DND-41 (cell line): ENCODE results near the gene SLC2A9.

ENCODE experiments used
- ATAC-seq: fragments of 200-7000 bp; cut with Tn5 transposase; 3 replicates; pipeline ENCODE4 v1.9.1; 2021; ENCODE audit warnings: low read depth; ENCODE audit not compliant: insufficient read depth
- DNase-seq: peaks from one replicate; pipeline ENCODE4 v3.0.0-alpha.2; 2020
- H2AFZ ChIP-seq: 2 replicates; pipeline ENCODE4 v1.6.0; 2012; ENCODE audit warnings: low read depth, low read length
- H3K27ac ChIP-seq: 2 replicates; pipeline ENCODE4 v1.5.1; 2012; ENCODE audit warnings: low read length, inconsistent platforms
- H3K27me3 ChIP-seq: fragments of 200-600 bp; sonication (generic); 2 replicates; pipeline ENCODE4 v1.6.0; 2012; ENCODE audit warnings: low read length, mild to moderate bottlenecking, inconsistent platforms; ENCODE audit not compliant: insufficient read depth, poor library complexity
- H3K36me3 ChIP-seq: 2 replicates; pipeline ENCODE4 v1.5.1; 2012; ENCODE audit warnings: low read length, inconsistent platforms; ENCODE audit not compliant: insufficient read depth
- H3K4me1 ChIP-seq: 2 replicates; pipeline ENCODE4 v1.5.1; 2012; ENCODE audit warnings: mild to moderate bottlenecking, low read length; ENCODE audit not compliant: insufficient read depth
- H3K4me2 ChIP-seq: 2 replicates; pipeline ENCODE4 v1.6.0; 2012; ENCODE audit warnings: mild to moderate bottlenecking, moderate library complexity, low read length, inconsistent platforms; ENCODE audit not compliant: insufficient read depth
- H3K4me3 ChIP-seq, 2 experiments: fragments of 200-600 bp in 1 of 2; shearing (Covaris generic) in 1 of 2; 2 replicates each; pipeline ENCODE4 v1.5.1; 2012 to 2016; ENCODE audit warnings: inconsistent platforms in 2 of 2, low read length in 2 of 2, mild to moderate bottlenecking in 2 of 2, low read depth in 1 of 2, moderate library complexity in 1 of 2
- H3K79me2 ChIP-seq: 2 replicates; pipeline ENCODE4 v1.6.0; 2012; ENCODE audit warnings: low read length, inconsistent platforms; ENCODE audit not compliant: insufficient read depth
- H3K9ac ChIP-seq: 2 replicates; pipeline ENCODE4 v1.6.0; 2012; ENCODE audit warnings: low read depth, mild to moderate bottlenecking, inconsistent platforms, low read length, moderate library complexity
- H3K9me3 ChIP-seq: 2 replicates; pipeline ENCODE4 v1.5.1; 2012; ENCODE audit warnings: low read length, moderate library complexity, mild to moderate bottlenecking, inconsistent platforms; ENCODE audit not compliant: insufficient read depth, severe bottlenecking
- H4K20me1 ChIP-seq: 2 replicates; pipeline ENCODE4 v1.6.0; 2012; ENCODE audit warnings: low read length; ENCODE audit not compliant: insufficient read depth
- EZH2 ChIP-seq: IDR thresholded peaks from 3 replicates; pipeline ENCODE4 v1.6.1; 2012; ENCODE audit warnings: borderline replicate concordance, low read depth, mild to moderate bottlenecking, moderate library complexity, low read length, inconsistent platforms; ENCODE audit not compliant: severe bottlenecking
- TF ChIP-seq, protein P1 (sequence below): IDR thresholded peaks from 2 replicates; pipeline ENCODE4 v1.5.1; 2012; ENCODE audit warnings: borderline replicate concordance, low read length, moderate library complexity, mild to moderate bottlenecking; ENCODE audit not compliant: poor library complexity, severe bottlenecking; ENCODE audit errors: extremely low read depth

Gene SLC2A9

DNA sequence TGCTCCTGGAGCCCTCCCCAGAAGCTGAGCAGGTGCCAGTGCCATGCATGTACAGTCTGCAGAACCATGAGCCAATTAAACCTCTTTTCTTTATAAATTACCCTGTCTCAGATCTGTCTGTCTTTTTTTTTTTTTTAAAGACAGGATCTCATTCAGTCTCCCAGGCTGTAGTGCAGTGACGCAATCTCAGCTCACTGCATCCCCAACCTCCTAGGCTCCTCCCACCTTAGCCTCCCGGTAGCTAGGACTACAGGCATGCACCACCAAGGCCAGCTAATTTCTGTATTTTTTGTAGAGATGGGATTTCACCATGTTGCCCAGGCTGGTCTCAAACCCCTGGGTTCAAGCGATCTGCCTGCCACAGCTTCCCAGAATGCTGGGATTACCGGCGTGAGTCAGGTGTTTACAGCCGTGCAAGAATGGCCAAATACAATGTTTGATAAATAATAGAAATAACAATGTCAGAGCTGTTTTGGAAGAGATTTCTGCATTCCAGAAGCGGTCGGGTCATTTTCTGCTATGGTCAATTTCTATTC lies 68.8 kb downstream of the SLC2A9 start:
- Histone ChIP-seq H3K9me3 (no peaks in the 10 kb centered on the region), H3K4me1 (no peaks in the 10 kb centered on the region), H3K4me2 (no peak overlapping the region), H3K27me3 (no peaks in the 10 kb centered on the region), H3K9ac (no peak overlapping the region), H3K36me3 (no peaks in the 10 kb centered on the region), H3K79me2 (no peaks in the 10 kb centered on the region), H3K4me3 (no peak overlapping the region), H4K20me1 (no peaks in the 10 kb centered on the region), H2AFZ (no peak overlapping the region), H3K27ac (no peak overlapping the region)
- DNase-seq = no peak
- TF ChIP-seq EZH2 = no peak
- TF ChIP-seq, protein P1, sequence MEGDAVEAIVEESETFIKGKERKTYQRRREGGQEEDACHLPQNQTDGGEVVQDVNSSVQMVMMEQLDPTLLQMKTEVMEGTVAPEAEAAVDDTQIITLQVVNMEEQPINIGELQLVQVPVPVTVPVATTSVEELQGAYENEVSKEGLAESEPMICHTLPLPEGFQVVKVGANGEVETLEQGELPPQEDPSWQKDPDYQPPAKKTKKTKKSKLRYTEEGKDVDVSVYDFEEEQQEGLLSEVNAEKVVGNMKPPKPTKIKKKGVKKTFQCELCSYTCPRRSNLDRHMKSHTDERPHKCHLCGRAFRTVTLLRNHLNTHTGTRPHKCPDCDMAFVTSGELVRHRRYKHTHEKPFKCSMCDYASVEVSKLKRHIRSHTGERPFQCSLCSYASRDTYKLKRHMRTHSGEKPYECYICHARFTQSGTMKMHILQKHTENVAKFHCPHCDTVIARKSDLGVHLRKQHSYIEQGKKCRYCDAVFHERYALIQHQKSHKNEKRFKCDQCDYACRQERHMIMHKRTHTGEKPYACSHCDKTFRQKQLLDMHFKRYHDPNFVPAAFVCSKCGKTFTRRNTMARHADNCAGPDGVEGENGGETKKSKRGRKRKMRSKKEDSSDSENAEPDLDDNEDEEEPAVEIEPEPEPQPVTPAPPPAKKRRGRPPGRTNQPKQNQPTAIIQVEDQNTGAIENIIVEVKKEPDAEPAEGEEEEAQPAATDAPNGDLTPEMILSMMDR = no peak
- ATAC-seq = no peak

DNA sequence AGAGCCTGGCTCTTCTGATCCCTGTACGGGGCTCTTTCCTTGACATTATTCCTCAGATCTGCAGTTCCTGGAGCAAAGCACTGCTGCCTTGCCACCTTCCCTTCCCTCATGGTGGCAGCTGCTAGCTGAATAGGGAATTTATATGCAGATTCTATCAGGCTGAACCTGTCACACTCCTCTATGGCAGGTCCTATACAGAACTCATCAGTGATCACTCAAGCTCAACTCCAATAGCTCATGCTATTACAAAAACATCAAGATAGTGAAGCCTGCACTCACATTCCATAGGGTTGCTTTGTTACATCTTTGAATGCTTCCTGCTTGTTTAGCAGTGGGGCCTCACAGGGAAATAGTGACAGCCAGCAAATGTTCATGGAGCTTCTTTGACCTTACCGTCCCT lies 71.7 kb downstream of the SLC2A9 start:
- no peak for DNase-seq
- H3K4me2 ChIP-seq = no peak overlapping the region
- no peak for ATAC-seq
- no peaks in the 10 kb centered on the region for H3K79me2 ChIP-seq
- H3K4me1 ChIP-seq = no peaks in the 10 kb centered on the region
- H3K4me3 ChIP-seq = no peak overlapping the region
- no peaks in the 10 kb centered on the region for H3K36me3 ChIP-seq
- no peaks in the 10 kb centered on the region for H4K20me1 ChIP-seq
- no peaks in the 10 kb centered on the region for H3K9me3 ChIP-seq
- no peak overlapping the region for H3K9ac ChIP-seq
- H3K27ac ChIP-seq = no peak overlapping the region
- TF ChIP-seq EZH2 = no peak
- TF ChIP-seq, protein P1 = no peak
- no peaks in the 10 kb centered on the region for H3K27me3 ChIP-seq
- no peak overlapping the region for H2AFZ ChIP-seq

DNA sequence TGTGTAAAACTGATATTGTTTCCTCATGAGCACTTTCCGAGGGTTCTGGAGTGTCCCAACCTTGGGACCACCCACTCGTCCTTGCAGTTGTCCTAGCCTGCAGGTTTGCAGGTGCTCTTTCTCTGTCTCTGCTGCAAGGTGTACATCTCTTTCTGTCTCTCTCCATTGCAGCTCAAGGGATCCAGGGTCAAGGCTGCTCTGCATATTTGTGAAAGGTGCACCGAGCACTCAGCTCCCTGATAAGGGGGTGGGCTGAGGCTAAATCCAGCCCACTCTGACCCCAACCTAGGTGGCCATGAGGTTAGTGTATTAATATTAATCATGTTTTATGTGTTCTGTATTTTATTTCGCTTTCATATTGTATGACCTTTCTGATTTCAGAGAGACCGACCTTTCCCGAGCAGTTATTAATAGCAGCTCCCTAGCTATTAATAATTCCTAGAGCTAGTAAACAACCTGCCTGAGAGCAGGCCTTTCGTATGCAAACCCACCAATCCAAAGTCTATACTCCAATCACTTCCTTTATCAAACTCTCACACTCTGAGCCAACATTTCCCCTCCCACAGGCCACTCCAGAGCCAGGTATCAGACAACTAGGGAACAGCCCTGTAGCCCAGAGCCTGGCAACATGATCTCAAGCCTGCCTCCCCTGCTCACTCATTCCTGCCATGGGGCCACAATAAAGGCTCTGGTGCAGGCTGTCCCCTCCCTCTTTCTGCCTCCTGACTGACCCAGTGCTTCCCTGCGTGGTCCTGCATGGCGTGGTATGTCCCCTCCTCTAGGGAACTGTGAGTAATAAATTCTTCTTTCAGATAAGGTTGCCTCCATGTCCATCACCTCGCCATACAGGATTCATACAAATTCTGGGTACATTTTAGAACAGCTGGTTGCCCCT lies 73.9 kb downstream of the SLC2A9 start:
- no peak overlapping the region for H2AFZ ChIP-seq
- H3K9ac ChIP-seq = no peak overlapping the region
- TF ChIP-seq, protein P1 = no peak
- TF ChIP-seq EZH2 = no peak
- H3K4me3 ChIP-seq = no peak overlapping the region
- H3K79me2 ChIP-seq = no peaks in the 10 kb centered on the region
- H3K9me3 ChIP-seq = no peaks in the 10 kb centered on the region
- DNase-seq (no peak), ATAC-seq (no peak)
- H3K36me3 ChIP-seq = no peaks in the 10 kb centered on the region
- H3K27me3 ChIP-seq = no peaks in the 10 kb centered on the region
- H3K4me1 ChIP-seq = no peaks in the 10 kb centered on the region
- no peak overlapping the region for H3K27ac ChIP-seq
- no peaks in the 10 kb centered on the region for H4K20me1 ChIP-seq
- no peak overlapping the region for H3K4me2 ChIP-seq
